BJ (cell line): ENCODE results near the gene SLC35A4. TPM values are rescaled to one million over a fixed set of nuclear protein-coding genes. Genes with fewer than 3 reads are reported as not detected.

Source experiments
- CTCF ChIA-PET: fragments of 350-600 bp; formaldehyde crosslinking; extraction: SDS; loops from one replicate; lab custom pipeline; 2021; ENCODE audit warnings: antibody characterized with exemption, inconsistent platforms; lab: Yijun Ruan, JAX
- POLR2A ChIA-PET: fragments of 300-600 bp; sonication (Branson Sonifier 250); formaldehyde crosslinking; extraction: SDS; loops from one replicate; lab custom pipeline; 2021; ENCODE audit warnings: antibody characterized with exemption; lab: Charles Lee
- DNase-seq: peaks from one replicate; pipeline ENCODE4 v3.0.0-alpha.2; 2011; ENCODE audit warnings: low read depth
- H3K27me3 ChIP-seq: 2 replicates; pipeline ENCODE4 v1.6.0; 2011; ENCODE audit warnings: low read length; ENCODE audit not compliant: control insufficient read depth, insufficient read depth
- H3K36me3 ChIP-seq: 2 replicates; pipeline ENCODE4 v1.5.1; 2011; ENCODE audit warnings: low read length; ENCODE audit not compliant: control insufficient read depth, insufficient read depth
- H3K4me3 ChIP-seq: 2 replicates; pipeline ENCODE4 v1.5.1; 2011; ENCODE audit warnings: low read depth, mild to moderate bottlenecking, control low read depth, low read length
- CTCF ChIP-seq: IDR thresholded peaks from 2 replicates; pipeline ENCODE4 v1.5.1; 2011; ENCODE audit warnings: low read depth, mild to moderate bottlenecking, control low read depth, inconsistent platforms, low read length, moderate library complexity; ENCODE audit not compliant: insufficient read depth
- polyA minus RNA-seq: library from RNA; depleted of rRNA, polyadenylated mRNA; stranded (reverse); fragments of >200 nt; gene quantifications from 2 replicates; pipeline ENCODE4 v1.2.3, GENCODE V29; 2011; rRNA and poly(A)+ RNA removed
- polyA plus RNA-seq: library from polyadenylated mRNA; depleted of rRNA; stranded (reverse); fragments of >200 nt; gene quantifications from 2 replicates; pipeline ENCODE4 v1.2.3, GENCODE V29; 2011; rRNA removed

SLC35A4 gene
- polyA plus RNA-seq (70.2 and 101 TPM in 2 replicates), polyA minus RNA-seq (35.7 and 51.1 TPM in 2 replicates)

GRCh38 chr5:140564196-140565023 is at the start of gene SLC35A4, which contains the start of gene APBB3:
TSS of gene SLC35A4 (plus strand) at chr5:140564828. CDS start at chr5:140567170, 2,342 bp downstream.
TSS of gene APBB3 (minus strand) at chr5:140564598. CDS start at chr5:140564245, 353 bp downstream.
- POLR2A ChIA-PET = interaction anchor here (0.6 to 0.8 kb wide), 2 partner anchors 10 to 228 kb away, joined by 4 read pairs; no protein-coding TSS in a partner anchor

GRCh38 chr5:140524003-140524402 is 40.6 kb upstream of the SLC35A4 start:
- POLR2A ChIA-PET = no interaction called here
- no peak for DNase-seq
- Histone ChIP-seq H3K36me3 (peaks cover 7% of the 10 kb centered on the region), H3K4me3 (no peak overlapping the region), H3K27me3 (no peaks in the 10 kb centered on the region)
- CTCF ChIA-PET = no interaction called here
- TF ChIP-seq CTCF = no peak

More at GRCh38 chr5:140564196-140565023, at the start of gene SLC35A4, which contains the start of gene APBB3:
- Histone ChIP-seq H3K4me3 (peak within 1 kb of the TSS; percentile 59), H3K36me3 (peaks cover 17% of the 10 kb centered on the region), H3K27me3 (no peaks in the 10 kb centered on the region)
- CTCF ChIA-PET = interaction anchor here (0.8 to 1.9 kb wide), 6 partner anchors 10 to 83 kb away, joined by 3 to 11 read pairs (median 4); partner anchors contain the start of genes EIF4EBP3, IK, NDUFA2 and TMCO6
- DNase-seq = peak; percentile 97
- TF ChIP-seq CTCF = no peak

GRCh38 chr5:140540227-140540626 is 24.4 kb upstream of the SLC35A4 start:
- no peak for TF ChIP-seq CTCF
- no peak overlapping the region for H3K4me3 ChIP-seq
- DNase-seq = no peak
- ChIA-PET POLR2A (no interaction called here), CTCF (interaction anchor here (1.7 kb wide), 1 partner anchor 95 kb away, joined by 5 read pairs; no protein-coding TSS in a partner anchor)
- H3K36me3 ChIP-seq = peaks cover 6% of the 10 kb centered on the region
- H3K27me3 ChIP-seq = no peaks in the 10 kb centered on the region

GRCh38 chr5:140542972-140543371 is 21.7 kb upstream of the SLC35A4 start:
- POLR2A ChIA-PET = interaction anchor here (0.7 kb wide), 1 partner anchor 11 kb away, joined by 11 read pairs; no protein-coding TSS in a partner anchor
- no peak for DNase-seq
- no peak for TF ChIP-seq CTCF
- CTCF ChIA-PET = interaction anchor here (1.3 kb wide), 1 partner anchor 10 kb away, joined by 3 read pairs; no protein-coding TSS in a partner anchor
- H3K27me3 ChIP-seq = no peaks in the 10 kb centered on the region
- no peak overlapping the region for H3K4me3 ChIP-seq
- peaks cover 3% of the 10 kb centered on the region; the same call in 1 of the 2 replicates for H3K36me3 ChIP-seq

- DNase-seq = no peak
- Histone ChIP-seq H3K4me3 (no peak overlapping the region), H3K36me3 (peaks cover 3% of the 10 kb centered on the region; the same call in 1 of the 2 replicates), H3K27me3 (no peaks in the 10 kb centered on the region)
- ChIA-PET CTCF (no interaction called here), POLR2A (no interaction called here)
- TF ChIP-seq CTCF = no peak
These were observed 19.6 kb upstream of the SLC35A4 start for GRCh38 chr5:140544986-140545385.
